H9 (cell line): Measurements from ENCODE around the gene YY1. TPM values are rescaled to one million over a fixed set of nuclear protein-coding genes. Genes with fewer than 3 reads are reported as not detected.
A peak's percentile ranks its signal among the peaks of the same experiment; 100 is the strongest.

Experiments
- DNase-seq: peaks from one replicate; pipeline ENCODE4 v3.0.0-alpha.2; 2017
- H2AFZ ChIP-seq: one replicate; pipeline ENCODE4 v1.6.1; 2013; ENCODE audit warnings: mild to moderate bottlenecking, low read length, control low read depth, moderate library complexity
- H2AK5ac ChIP-seq: 2 replicates; pipeline ENCODE4 v1.6.1; 2013; ENCODE audit warnings: low read length, control low read depth, mixed read lengths; ENCODE audit not compliant: insufficient read length
- H2BK120ac ChIP-seq: one replicate; pipeline ENCODE4 v1.6.1; 2013; ENCODE audit warnings: low read depth, mild to moderate bottlenecking, low read length, control low read depth, inconsistent platforms; ENCODE audit not compliant: poor library complexity, severe bottlenecking
- H2BK12ac ChIP-seq: 2 replicates; pipeline ENCODE4 v1.6.1; 2013; ENCODE audit warnings: low read length, control low read depth, mixed read lengths, low read depth; ENCODE audit not compliant: insufficient read length
- H2BK15ac ChIP-seq: 2 replicates; pipeline ENCODE4 v1.6.1; 2013; ENCODE audit warnings: low read depth, low read length, control low read depth
- H2BK20ac ChIP-seq: one replicate; pipeline ENCODE4 v1.6.1; 2013; ENCODE audit warnings: low read depth, mild to moderate bottlenecking, low read length, control low read depth, inconsistent platforms; ENCODE audit not compliant: poor library complexity, severe bottlenecking
- H2BK5ac ChIP-seq: 2 replicates; pipeline ENCODE4 v1.6.1; 2013; ENCODE audit warnings: low read length, control low read depth, mixed read lengths; ENCODE audit not compliant: insufficient read length
- H3K14ac ChIP-seq: 2 replicates; pipeline ENCODE4 v1.6.1; 2013; ENCODE audit warnings: low read length, control low read depth; ENCODE audit not compliant: insufficient read depth
- H3K18ac ChIP-seq: 2 replicates; pipeline ENCODE4 v1.6.1; 2013; ENCODE audit warnings: low read depth, mild to moderate bottlenecking, mixed read lengths, low read length, control low read depth; ENCODE audit not compliant: insufficient read length
- H3K23ac ChIP-seq: 2 replicates; pipeline ENCODE4 v1.6.1; 2013; ENCODE audit warnings: low read length, control low read depth, mixed read lengths, low read depth; ENCODE audit not compliant: insufficient read length
- H3K23me2 ChIP-seq: 2 replicates; pipeline ENCODE4 v1.6.1; 2013; ENCODE audit warnings: low read depth, mild to moderate bottlenecking, mixed read lengths, low read length, control low read depth; ENCODE audit not compliant: insufficient read length, poor library complexity, severe bottlenecking
- H3K27ac ChIP-seq: 2 replicates; pipeline ENCODE4 v1.5.1; 2013; ENCODE audit warnings: low read length, control low read depth, mixed read lengths, low read depth; ENCODE audit not compliant: insufficient read length
- H3K27me3 ChIP-seq: 2 replicates; pipeline ENCODE4 v1.6.1; 2013; ENCODE audit warnings: low read length, control low read depth, inconsistent platforms; ENCODE audit not compliant: insufficient read depth
- H3K4ac ChIP-seq: 2 replicates; pipeline ENCODE4 v1.6.1; 2013; ENCODE audit warnings: low read depth, mild to moderate bottlenecking, control low read depth, inconsistent platforms, low read length, moderate library complexity
- H3K4me1 ChIP-seq: 2 replicates; pipeline ENCODE4 v1.6.1; 2013; ENCODE audit warnings: low read length, control low read depth, inconsistent platforms; ENCODE audit not compliant: insufficient read depth
- H3K4me2 ChIP-seq: 2 replicates; pipeline ENCODE4 v1.6.1; 2013; ENCODE audit warnings: low read length, control low read depth, mixed read lengths; ENCODE audit not compliant: insufficient read length, insufficient read depth
- H3K56ac ChIP-seq: 2 replicates; pipeline ENCODE4 v1.6.1; 2013; ENCODE audit warnings: low read depth, mild to moderate bottlenecking, mixed read lengths, low read length, control low read depth; ENCODE audit not compliant: insufficient read length
- H3K79me1 ChIP-seq: 2 replicates; pipeline ENCODE4 v1.6.1; 2013; ENCODE audit warnings: low read depth, mild to moderate bottlenecking, moderate library complexity, low read length, control low read depth, inconsistent platforms; ENCODE audit not compliant: insufficient read depth, poor library complexity, severe bottlenecking
- H3K79me2 ChIP-seq: 2 replicates; pipeline ENCODE4 v1.6.1; 2013; ENCODE audit warnings: low read length, control low read depth, inconsistent platforms; ENCODE audit not compliant: insufficient read depth
- H3K9ac ChIP-seq: 2 replicates; pipeline ENCODE4 v1.6.1; 2013; ENCODE audit warnings: low read length, control low read depth, mixed read lengths; ENCODE audit not compliant: insufficient read length; ENCODE audit errors: extremely low read depth
- H3K9me3 ChIP-seq: one replicate; pipeline ENCODE4 v1.6.1; 2013; ENCODE audit warnings: low read depth, low read length, inconsistent platforms; ENCODE audit not compliant: control insufficient read depth
- H3T11ph ChIP-seq: one replicate; pipeline ENCODE4 v1.6.1; 2013; ENCODE audit warnings: mild to moderate bottlenecking, low read length, control low read depth, inconsistent platforms
- H4K20me1 ChIP-seq: one replicate; pipeline ENCODE4 v1.6.1; 2013; ENCODE audit not compliant: control insufficient read depth, insufficient read length, insufficient read depth
- H4K5ac ChIP-seq: 2 replicates; pipeline ENCODE4 v1.6.1; 2013; ENCODE audit warnings: low read depth, mild to moderate bottlenecking, mixed read lengths, low read length, control low read depth; ENCODE audit not compliant: insufficient read length
- H4K8ac ChIP-seq: replicated peaks from 2 replicates; pipeline ENCODE4 v1.6.1; 2013; ENCODE audit warnings: low read length, control low read depth, mixed read lengths, low read depth; ENCODE audit not compliant: insufficient read length
- H4K91ac ChIP-seq: 2 replicates; pipeline ENCODE4 v1.6.1; 2013; ENCODE audit warnings: low read depth, mild to moderate bottlenecking, moderate library complexity, mixed read lengths, low read length, control low read depth; ENCODE audit not compliant: insufficient read length
- H3K27ac Mint-ChIP-seq, 3 experiments: 2 replicates in 2 of 3; 3 replicates in 1 of 3; pipeline ENCODE4 v1.8.0; 2020 to 2021; ENCODE audit warnings: mixed read lengths in 3 of 3, mild to moderate bottlenecking in 1 of 3, moderate library complexity in 1 of 3
- H3K27me3 Mint-ChIP-seq: 2 replicates; pipeline ENCODE4 v1.8.0; 2021; ENCODE audit warnings: low read depth, mild to moderate bottlenecking, moderate library complexity, mixed read lengths
- H3K36me3 Mint-ChIP-seq, 3 experiments: 2 replicates in 2 of 3; 3 replicates in 1 of 3; pipeline ENCODE4 v1.8.0; 2020 to 2021; ENCODE audit warnings: low read depth in 3 of 3, mixed read lengths in 3 of 3; ENCODE audit not compliant: insufficient read depth in 1 of 3
- H3K4me1 Mint-ChIP-seq, 2 experiments: 2 replicates each; pipeline ENCODE4 v1.8.0; 2020; ENCODE audit warnings: mixed read lengths in 2 of 2
- H3K4me3 Mint-ChIP-seq, 2 experiments: 2 replicates in 1 of 2; 3 replicates in 1 of 2; pipeline ENCODE4 v1.8.0; 2020 to 2021; ENCODE audit warnings: mild to moderate bottlenecking in 2 of 2, mixed read lengths in 2 of 2, moderate library complexity in 1 of 2
- H3K9me3 Mint-ChIP-seq, 2 experiments: 2 replicates in 1 of 2; 3 replicates in 1 of 2; pipeline ENCODE4 v1.8.0; 2020; ENCODE audit warnings: mild to moderate bottlenecking in 2 of 2, mixed read lengths in 2 of 2, moderate library complexity in 1 of 2
- WGBS: extraction: QIAGEN DNeasy Blood & Tissue Kit; methylation state at CpG from one replicate; pipeline ENCODE4 v1.1.7; 2013; ENCODE audit warnings: missing lambda C conversion rate, low lambda C conversion rate, mixed read lengths; ENCODE audit not compliant: insufficient read length; ENCODE audit errors: extremely low coverage; 5-methylcytosine and 5-hydroxymethylcytosine counted together
- total RNA-seq: library from RNA; stranded (reverse); gene quantifications from 2 replicates; pipeline ENCODE4 v1.2.1, GENCODE V29; 2021
- TF ChIP-seq, protein P1 (sequence below): fragments of 200-600 bp; sonication (generic); conservative IDR thresholded peaks from 3 replicates; pipeline ENCODE4 v1.8.0; 2021; ENCODE audit warnings: antibody characterized with exemption, mild to moderate bottlenecking

Gene YY1
- total RNA-seq, 1 experiment from 2014 or later, result 103 TPM

- Mint-ChIP-seq H3K36me3 (peaks cover 4 to 36% (median 35%) of the 10 kb centered on the region in 3 experiments), H3K27me3 (no peaks in the 10 kb centered on the region), H3K4me3 (no peak overlapping the region), H3K9me3 (no peaks in the 10 kb centered on the region), H3K27ac (peak overlapping the region in 2 of 3 experiments; percentile 62 to 74; a peak in 3 of 7 replicates), H3K4me1 (peaks cover 25 to 33% of the 10 kb centered on the region in 2 experiments)
- TF ChIP-seq, protein P1, sequence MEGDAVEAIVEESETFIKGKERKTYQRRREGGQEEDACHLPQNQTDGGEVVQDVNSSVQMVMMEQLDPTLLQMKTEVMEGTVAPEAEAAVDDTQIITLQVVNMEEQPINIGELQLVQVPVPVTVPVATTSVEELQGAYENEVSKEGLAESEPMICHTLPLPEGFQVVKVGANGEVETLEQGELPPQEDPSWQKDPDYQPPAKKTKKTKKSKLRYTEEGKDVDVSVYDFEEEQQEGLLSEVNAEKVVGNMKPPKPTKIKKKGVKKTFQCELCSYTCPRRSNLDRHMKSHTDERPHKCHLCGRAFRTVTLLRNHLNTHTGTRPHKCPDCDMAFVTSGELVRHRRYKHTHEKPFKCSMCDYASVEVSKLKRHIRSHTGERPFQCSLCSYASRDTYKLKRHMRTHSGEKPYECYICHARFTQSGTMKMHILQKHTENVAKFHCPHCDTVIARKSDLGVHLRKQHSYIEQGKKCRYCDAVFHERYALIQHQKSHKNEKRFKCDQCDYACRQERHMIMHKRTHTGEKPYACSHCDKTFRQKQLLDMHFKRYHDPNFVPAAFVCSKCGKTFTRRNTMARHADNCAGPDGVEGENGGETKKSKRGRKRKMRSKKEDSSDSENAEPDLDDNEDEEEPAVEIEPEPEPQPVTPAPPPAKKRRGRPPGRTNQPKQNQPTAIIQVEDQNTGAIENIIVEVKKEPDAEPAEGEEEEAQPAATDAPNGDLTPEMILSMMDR, result no peak
- no peak overlapping the region for H4K8ac ChIP-seq
- H3K27me3 ChIP-seq, result no peaks in the 10 kb centered on the region
- H2BK15ac ChIP-seq, result no peak overlapping the region
- H2BK12ac ChIP-seq, result no peak overlapping the region
- H3K56ac ChIP-seq, result no peak overlapping the region
- H3K14ac ChIP-seq, result no peak overlapping the region
- H2AFZ ChIP-seq, result no peak overlapping the region
- no peaks in the 10 kb centered on the region for H4K20me1 ChIP-seq
- H3K4ac ChIP-seq, result no peak overlapping the region
- DNase-seq, result peak; percentile 30
- no peak overlapping the region for H3T11ph ChIP-seq
- no peak overlapping the region for H4K5ac ChIP-seq
- no peak overlapping the region for H3K9ac ChIP-seq
- no peaks in the 10 kb centered on the region; the same call in 1 of the 2 replicates for H3K4me1 ChIP-seq
- no peaks in the 10 kb centered on the region for H3K79me2 ChIP-seq
- no peak overlapping the region for H2BK20ac ChIP-seq
- H3K18ac ChIP-seq, result no peak overlapping the region
- H2AK5ac ChIP-seq, result no peak overlapping the region
- H3K79me1 ChIP-seq, result no peaks in the 10 kb centered on the region
- H3K9me3 ChIP-seq, result no peaks in the 10 kb centered on the region
- no peak overlapping the region for H3K27ac ChIP-seq
- H3K23me2 ChIP-seq, result no peaks in the 10 kb centered on the region
- WGBS, result no CpG with 5 or more reads among the region's 10 CpGs
- H4K91ac ChIP-seq, result no peak overlapping the region
- no peak overlapping the region for H3K23ac ChIP-seq
- no peak overlapping the region for H3K4me2 ChIP-seq
- H2BK5ac ChIP-seq, result no peak overlapping the region
- no peak overlapping the region for H2BK120ac ChIP-seq
Observed at GRCh38 chr14:100286484-100287191, 47.7 kb downstream of the YY1 start.
